NOMO-1 treated with dmso at 0.1 percent for 144 hours (cell line): ENCODE measurements around the gene KCNK16.

ENCODE experiments used
- DNase-seq: peaks from one replicate; lab custom pipeline; 2025; ENCODE audit not compliant: unreplicated experiment; lab: John Stamatoyannopoulos, UW

Gene KCNK16

GRCh38 chr6:39281312-39281980 is 41.1 kb downstream of the KCNK16 start:
- DNase-seq = no peak

GRCh38 chr6:39280247-39280731 is 42.2 kb downstream of the KCNK16 start:
- no peak for DNase-seq

- DNase-seq = no peak
Measured at GRCh38 chr6:39279539-39279938, 43.0 kb downstream of the KCNK16 start.

GRCh38 chr6:39276379-39276995 is 46.0 kb downstream of the KCNK16 start:
- DNase-seq = no peak

GRCh38 chr6:39274903-39275302 is 47.6 kb downstream of the KCNK16 start:
- DNase-seq = no peak

GRCh38 chr6:39274471-39274870 is 48.0 kb downstream of the KCNK16 start:
- no peak for DNase-seq

- DNase-seq = no peak
Measured at GRCh38 chr6:39273406-39273821, 49.1 kb downstream of the KCNK16 start.

GRCh38 chr6:39269961-39270360 is 52.5 kb downstream of the KCNK16 start:
- no peak for DNase-seq

GRCh38 chr6:39268721-39269120 is 53.8 kb downstream of the KCNK16 start:
- no peak for DNase-seq

GRCh38 chr6:39268171-39268570 is 54.3 kb downstream of the KCNK16 start:
- no peak for DNase-seq

- no peak for DNase-seq
Measured at GRCh38 chr6:39266782-39267355, 55.6 kb downstream of the KCNK16 start.

GRCh38 chr6:39266375-39266774 is 56.1 kb downstream of the KCNK16 start:
- DNase-seq = no peak
